ENCODE data around the gene SCAI.

SCAI gene

DNA sequence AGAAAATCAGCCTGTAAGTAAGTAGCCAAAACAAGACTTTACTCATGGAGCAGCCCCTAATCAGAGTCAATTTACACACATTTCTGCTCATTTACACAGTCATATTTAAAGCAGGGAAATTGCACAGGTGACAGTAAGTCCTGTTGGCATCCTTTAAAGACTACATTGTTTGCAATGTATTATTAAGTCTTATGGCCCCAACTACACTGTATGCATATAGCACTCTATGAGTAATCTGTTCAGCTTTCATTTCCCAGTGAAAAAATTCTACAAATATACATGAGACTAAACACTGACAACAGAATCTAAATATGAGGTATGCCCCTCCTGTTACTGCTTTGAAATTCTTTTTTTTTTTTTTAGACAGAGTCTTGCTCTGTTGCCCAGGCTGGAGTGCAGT is 26.6 kb upstream of the SCAI start:
- TF ChIP-seq POLR2AphosphoS5 (IDR thresholded peaks at IDR 0.05; ENCODE audit: low read depth, low read length) (no peak), TAF1 (IDR thresholded peaks at IDR 0.05; ENCODE audit: borderline replicate concordance, insufficient read depth, low read length) (no peak), SIN3A (IDR thresholded peaks at IDR 0.05; ENCODE audit: borderline replicate concordance, insufficient read depth, low read length) (no peak), FOXP2 (optimal IDR thresholded peaks at IDR 0.05; ENCODE audit: borderline replicate concordance, extremely low read depth, extremely low read length, insufficient read depth) (no peak)
- TF ChIP-seq, protein P1, sequence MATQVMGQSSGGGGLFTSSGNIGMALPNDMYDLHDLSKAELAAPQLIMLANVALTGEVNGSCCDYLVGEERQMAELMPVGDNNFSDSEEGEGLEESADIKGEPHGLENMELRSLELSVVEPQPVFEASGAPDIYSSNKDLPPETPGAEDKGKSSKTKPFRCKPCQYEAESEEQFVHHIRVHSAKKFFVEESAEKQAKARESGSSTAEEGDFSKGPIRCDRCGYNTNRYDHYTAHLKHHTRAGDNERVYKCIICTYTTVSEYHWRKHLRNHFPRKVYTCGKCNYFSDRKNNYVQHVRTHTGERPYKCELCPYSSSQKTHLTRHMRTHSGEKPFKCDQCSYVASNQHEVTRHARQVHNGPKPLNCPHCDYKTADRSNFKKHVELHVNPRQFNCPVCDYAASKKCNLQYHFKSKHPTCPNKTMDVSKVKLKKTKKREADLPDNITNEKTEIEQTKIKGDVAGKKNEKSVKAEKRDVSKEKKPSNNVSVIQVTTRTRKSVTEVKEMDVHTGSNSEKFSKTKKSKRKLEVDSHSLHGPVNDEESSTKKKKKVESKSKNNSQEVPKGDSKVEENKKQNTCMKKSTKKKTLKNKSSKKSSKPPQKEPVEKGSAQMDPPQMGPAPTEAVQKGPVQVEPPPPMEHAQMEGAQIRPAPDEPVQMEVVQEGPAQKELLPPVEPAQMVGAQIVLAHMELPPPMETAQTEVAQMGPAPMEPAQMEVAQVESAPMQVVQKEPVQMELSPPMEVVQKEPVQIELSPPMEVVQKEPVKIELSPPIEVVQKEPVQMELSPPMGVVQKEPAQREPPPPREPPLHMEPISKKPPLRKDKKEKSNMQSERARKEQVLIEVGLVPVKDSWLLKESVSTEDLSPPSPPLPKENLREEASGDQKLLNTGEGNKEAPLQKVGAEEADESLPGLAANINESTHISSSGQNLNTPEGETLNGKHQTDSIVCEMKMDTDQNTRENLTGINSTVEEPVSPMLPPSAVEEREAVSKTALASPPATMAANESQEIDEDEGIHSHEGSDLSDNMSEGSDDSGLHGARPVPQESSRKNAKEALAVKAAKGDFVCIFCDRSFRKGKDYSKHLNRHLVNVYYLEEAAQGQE (IDR thresholded peaks at IDR 0.05; ENCODE audit: insufficient read depth in 1 of 2, low read depth in 2 of 2, low read length in 2 of 2), result no peak

DNA sequence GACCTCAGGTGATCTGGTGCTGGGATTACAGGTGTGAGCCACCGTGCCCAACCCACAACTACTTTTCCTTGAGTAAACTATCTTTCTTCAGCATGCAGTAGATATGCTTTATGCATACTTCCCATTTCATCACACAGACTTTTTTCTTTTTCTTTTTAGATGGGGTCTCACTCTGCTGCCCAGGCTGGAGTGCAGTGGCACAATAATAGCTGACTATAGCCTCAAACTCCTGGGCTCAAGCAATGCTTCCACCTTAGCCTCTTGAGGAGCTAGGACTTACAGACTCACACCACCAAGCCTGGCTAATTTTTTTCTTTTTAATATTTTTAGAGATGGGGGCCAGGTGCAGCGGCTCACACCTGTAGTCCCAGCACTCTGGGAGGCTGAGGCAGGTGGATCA is 23.4 kb upstream of the SCAI start:
- no peak for TF ChIP-seq FOXP2 (optimal IDR thresholded peaks at IDR 0.05; ENCODE audit: borderline replicate concordance, extremely low read depth, extremely low read length, insufficient read depth)
- TF ChIP-seq TAF1 (IDR thresholded peaks at IDR 0.05; ENCODE audit: borderline replicate concordance, insufficient read depth, low read length), result no peak
- TF ChIP-seq SIN3A (IDR thresholded peaks at IDR 0.05; ENCODE audit: borderline replicate concordance, insufficient read depth, low read length), result no peak
- TF ChIP-seq POLR2AphosphoS5 (IDR thresholded peaks at IDR 0.05; ENCODE audit: low read depth, low read length), result no peak
- TF ChIP-seq, protein P1 (IDR thresholded peaks at IDR 0.05; ENCODE audit: insufficient read depth in 1 of 2, low read depth in 2 of 2, low read length in 2 of 2), result no peak

DNA sequence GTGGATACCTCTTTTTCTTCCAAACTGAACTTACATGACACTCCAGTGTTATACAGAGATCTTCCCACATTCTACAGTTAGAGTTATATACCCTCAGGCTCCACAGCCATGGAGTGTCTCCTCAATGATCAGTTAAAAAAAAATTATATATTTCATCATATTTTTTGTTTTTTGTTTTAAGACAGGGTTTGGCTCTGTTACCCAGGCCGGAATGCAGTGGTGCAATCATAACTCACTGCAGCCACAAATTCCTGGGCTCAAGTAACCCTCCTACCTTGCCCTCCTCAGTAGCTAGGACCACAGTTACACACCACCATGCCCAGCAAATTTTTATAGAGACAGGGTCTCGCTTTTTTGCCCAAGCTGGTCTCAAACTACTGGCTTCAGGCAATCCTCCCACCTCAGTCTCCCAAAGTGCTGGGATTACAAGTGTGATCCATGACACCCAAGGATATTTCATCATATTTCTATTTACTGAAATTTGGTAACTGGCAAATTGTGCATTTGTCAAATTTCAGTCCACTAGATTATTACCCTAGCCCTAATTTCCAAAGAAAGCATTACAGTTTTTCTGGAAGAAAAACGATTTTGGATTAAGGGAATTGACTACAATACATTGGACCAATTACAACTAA is 18.1 kb upstream of the SCAI start:
- TF ChIP-seq TAF1 (IDR thresholded peaks at IDR 0.05; ENCODE audit: borderline replicate concordance, insufficient read depth, low read length), result no peak
- TF ChIP-seq SIN3A (IDR thresholded peaks at IDR 0.05; ENCODE audit: borderline replicate concordance, insufficient read depth, low read length), result no peak
- TF ChIP-seq POLR2AphosphoS5 (IDR thresholded peaks at IDR 0.05; ENCODE audit: low read depth, low read length), result no peak
- TF ChIP-seq, protein P1 (IDR thresholded peaks at IDR 0.05; ENCODE audit: insufficient read depth in 1 of 2, low read depth in 2 of 2, low read length in 2 of 2), result no peak
- TF ChIP-seq FOXP2 (optimal IDR thresholded peaks at IDR 0.05; ENCODE audit: borderline replicate concordance, extremely low read depth, extremely low read length, insufficient read depth), result no peak

DNA sequence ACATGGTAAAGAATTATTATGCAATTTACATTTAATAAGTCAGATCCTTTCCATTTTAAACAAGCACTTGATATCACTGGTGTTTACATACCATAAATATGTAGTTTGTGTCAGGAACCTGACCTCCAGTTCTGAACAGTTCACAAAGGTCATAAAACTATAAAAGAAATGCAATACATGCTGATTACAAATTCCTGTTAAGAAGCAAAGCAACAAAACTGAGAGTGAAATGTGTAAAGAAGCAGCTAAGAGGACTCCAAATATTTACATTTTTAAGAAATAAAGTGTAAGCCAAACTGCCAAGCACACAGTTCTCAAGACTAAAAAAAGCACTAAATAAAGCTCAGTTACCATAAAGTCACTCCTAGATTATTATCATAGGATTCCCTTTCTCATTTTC is 17.4 kb upstream of the SCAI start:
- TF ChIP-seq POLR2AphosphoS5 (IDR thresholded peaks at IDR 0.05; ENCODE audit: low read depth, low read length) (no peak), TAF1 (IDR thresholded peaks at IDR 0.05; ENCODE audit: borderline replicate concordance, insufficient read depth, low read length) (no peak), SIN3A (IDR thresholded peaks at IDR 0.05; ENCODE audit: borderline replicate concordance, insufficient read depth, low read length) (no peak), FOXP2 (optimal IDR thresholded peaks at IDR 0.05; ENCODE audit: borderline replicate concordance, extremely low read depth, extremely low read length, insufficient read depth) (no peak)
- TF ChIP-seq, protein P1 (IDR thresholded peaks at IDR 0.05; ENCODE audit: insufficient read depth in 1 of 2, low read depth in 2 of 2, low read length in 2 of 2), result no peak
